NCI-H2227 (cell line): ENCODE data around the gene REX1BD.

Experiments used
- DNase-seq: peaks from one replicate; lab custom pipeline; 2025; ENCODE audit not compliant: unreplicated experiment; lab: John Stamatoyannopoulos, UW

The REX1BD gene

DNA sequence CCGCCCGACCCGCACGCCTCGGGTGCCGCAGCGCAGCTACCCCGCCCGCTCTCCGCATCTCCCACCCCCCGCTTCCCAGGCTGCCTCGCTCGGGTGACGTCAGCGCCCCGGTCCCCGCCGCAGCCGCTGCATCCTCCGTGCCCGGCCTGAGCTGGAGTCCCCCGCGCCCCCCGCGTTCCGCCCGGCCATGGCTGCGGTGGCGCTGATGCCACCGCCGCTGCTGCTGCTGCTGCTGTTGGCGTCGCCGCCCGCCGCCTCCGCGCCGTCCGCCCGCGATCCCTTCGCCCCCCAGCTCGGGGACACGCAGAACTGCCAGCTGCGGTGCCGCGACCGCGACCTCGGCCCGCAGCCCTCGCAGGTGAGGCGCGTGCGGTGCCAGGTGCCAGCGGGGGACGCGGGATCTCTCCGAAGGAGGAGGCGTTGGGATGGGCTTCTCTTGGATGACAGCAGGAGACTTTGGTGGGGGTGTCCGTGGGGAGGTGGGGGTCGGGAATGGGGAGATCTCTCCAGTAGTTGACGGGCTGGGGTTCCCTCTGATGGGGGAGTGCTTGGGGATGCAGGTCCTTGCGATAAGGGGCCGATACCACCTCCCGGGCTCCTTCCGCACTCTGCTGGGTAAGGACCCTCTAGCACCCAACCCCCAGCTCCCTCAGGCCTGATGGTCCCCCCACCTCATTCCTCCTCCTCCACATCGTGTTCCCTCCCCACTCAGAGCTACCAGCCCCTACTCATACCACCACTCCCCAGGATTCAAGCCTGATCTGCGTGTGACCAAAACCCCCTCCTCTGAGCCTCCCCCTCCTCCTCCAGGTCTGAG lies 24.4 kb downstream of the REX1BD start, which contains the start of gene TMEM59L:
TMEM59L (plus strand) TSS at position 99 of the 817 bp plus-strand sequence; CDS start at position 188, 89 bp downstream.
- peak; percentile 57 for DNase-seq

DNA sequence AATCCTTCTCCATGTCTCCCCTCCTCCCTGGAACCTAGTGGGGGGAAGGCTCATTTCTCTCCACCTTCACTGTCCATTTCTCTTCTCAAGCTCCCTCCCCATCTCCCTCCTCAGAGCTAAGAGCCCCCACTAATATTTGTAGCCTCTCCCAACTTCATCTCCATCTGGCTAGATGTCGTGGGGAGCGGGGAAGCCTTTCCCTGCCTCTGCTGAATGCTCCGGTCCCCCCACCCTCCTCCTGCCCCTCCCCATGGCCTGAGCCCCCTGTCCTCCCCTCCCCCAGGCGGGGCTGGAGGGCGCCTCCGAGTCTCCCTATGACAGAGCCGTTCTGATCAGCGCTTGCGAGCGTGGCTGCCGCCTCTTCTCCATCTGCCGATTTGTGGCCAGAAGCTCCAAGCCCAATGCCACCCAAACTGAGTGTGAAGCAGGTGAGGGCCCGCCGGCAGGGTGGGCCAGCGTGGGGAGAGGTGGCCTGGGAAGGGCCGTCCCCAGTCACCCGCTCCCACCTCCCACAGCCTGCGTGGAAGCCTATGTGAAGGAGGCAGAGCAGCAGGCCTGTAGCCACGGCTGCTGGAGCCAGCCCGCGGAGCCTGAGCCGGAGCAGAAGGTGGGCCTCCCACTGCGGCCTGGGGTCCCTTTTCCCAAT lies 25.1 kb downstream of the REX1BD start:
- DNase-seq, result peak; percentile 28

DNA sequence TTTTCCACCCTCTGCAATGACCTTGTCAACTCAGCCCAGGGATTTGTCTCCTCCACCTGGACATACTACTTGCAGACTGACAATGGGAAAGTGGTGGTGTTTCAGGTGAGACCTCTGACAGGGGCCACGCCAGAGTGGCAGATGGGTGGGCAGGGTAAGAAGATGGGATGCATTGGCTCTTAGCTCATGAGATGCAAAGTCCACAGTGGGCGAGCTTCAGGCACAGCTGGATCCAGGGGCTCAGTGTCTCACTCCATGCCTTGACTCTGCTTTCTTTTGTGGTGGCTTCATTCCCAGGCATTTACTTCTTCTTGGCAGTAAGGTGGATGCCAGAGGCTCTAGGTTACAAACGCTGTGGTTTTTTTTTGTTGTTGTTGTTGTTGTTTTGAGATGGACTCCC lies 27.4 kb downstream of the REX1BD start:
- no peak for DNase-seq

DNA sequence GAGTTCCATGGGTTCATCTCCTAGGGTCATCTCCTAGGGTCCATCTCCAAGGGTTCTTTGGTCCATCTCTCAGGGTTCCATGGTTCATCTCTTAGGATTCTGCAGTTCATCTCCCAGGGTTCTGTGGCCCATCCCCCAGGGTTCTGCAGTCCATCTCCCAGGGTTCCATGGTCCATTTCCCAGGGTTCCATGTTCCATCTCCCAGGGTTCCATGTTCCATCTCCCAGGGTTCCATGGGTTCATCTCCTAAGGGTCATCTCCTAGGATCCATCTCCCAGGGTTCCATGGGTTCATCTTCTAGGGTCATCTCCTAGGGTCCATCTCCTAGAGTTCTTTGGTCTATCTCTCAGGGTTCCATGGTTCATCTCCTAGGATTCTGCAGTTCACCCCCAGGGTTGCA lies 29.0 kb downstream of the REX1BD start:
- no peak for DNase-seq

DNA sequence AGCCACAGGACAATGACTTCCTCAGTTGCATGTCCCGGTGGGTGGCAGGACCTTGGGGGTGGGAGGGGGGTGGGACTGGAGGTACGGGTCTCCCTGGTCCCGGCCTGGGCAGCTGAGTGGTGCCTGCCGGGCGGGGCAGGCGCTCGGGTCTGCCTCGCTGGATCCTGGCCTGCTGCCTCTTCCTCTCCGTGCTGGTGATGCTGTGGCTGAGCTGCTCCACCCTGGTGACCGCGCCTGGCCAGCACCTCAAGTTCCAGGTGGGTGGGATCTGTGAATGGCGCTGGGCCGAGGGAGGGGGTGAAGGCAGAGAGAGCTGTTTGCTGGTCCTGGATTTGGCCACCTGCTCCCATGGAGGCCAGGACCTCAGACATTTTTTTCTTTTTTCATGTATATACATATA lies 29.6 kb downstream of the REX1BD start:
- DNase-seq, result no peak

DNA sequence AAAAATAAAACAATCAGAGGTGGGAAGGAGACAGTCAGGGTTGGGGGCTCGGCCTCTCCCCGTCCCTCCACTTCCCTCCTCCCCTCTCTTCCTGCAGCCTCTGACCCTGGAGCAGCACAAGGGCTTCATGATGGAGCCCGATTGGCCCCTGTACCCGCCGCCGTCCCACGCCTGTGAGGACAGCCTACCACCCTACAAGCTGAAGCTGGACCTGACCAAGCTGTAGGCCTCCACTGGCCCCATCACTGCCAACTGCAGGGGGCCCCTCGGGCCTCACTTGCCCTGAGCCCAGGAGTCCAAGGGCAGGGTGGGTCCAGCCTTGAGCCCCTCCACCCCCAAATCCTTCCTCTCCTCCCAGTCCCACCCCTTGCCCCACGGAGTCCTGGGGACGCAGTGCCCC lies 31.7 kb downstream of the REX1BD start:
- DNase-seq, result no peak

DNA sequence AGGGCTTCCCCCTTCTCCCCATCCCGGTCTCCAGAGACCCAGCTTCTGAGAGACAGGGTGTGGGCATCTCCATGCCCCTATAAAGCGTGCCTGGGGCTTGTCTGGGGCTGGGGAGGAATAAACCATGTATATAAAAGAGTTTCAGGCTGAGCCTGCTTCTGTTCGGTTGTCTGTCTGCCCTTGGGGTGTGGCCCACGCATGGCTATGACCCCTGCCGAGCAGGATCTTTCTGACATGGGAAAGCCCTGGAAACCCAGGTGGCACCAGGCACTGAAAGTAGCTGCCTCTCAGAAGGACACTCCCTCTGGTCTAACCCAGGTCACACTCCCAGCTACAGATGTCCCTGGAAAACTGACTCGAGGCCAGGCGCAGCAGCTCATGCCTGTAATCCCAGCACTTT lies 32.3 kb downstream of the REX1BD start:
- DNase-seq, result no peak

DNA sequence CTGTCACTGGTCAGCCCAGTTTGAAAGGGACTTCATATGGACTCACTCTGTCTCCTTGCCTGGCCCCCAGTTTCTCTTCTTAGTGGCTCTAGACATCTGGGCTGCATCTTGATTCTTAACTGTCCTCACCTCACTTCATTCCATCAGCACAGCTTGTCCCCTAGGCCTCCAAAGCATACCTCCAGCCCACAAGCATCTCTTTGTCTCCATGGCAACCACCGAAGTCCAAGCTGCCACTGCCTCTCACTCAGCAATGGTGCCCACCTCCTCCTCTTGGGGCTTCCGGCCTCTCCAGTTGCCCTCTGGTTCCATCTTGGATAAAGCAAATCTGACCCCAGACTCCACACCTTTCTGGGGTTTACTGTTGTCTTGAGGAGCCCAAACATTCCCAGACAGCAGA lies 38.3 kb downstream of the REX1BD start:
- DNase-seq, result peak; percentile 46

DNA sequence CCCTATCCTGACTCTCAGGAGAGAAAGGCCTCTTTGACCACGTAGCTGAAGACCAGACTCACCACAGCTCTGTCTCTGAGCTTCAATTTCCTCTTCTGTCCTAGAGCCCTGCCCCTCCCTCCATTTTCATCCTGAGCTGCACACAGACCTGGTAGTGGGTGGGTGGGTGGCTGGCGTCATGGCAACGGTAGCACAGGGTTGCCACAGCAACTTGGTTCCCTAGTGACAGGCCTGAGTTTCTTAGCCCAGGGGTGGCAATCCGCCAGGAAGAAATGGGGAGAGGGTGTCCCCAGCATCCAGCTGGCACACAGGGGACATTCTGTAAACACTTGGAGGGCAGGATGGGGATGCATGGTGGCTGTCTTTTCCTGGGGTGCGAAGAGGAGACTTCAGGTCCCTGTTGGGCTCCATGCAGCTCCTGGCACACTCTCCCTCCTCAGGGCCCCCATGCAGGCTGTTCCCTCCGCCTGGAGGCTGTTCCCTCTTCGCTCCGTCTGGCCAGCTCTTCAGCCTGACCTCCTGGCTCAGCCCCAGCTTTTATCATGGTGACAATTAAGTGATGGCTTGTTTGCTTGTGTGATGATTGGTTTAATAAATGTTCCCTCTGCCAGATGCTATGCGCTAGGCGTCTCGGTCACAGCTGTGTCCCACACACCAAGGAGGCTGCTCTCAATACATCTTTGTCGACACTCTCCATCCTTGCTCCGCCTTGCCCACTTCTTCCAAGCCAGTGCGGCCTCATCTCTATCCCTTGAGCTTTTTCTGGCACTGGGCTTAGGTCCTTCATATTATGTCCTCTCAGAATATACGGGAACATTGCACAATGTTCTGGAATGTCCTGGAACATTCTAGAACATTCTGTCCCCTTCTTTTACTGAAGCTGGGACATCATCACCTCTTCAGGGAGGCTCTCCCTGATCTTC lies 40.8 kb downstream of the REX1BD start:
- peak; percentile 49 for DNase-seq

DNA sequence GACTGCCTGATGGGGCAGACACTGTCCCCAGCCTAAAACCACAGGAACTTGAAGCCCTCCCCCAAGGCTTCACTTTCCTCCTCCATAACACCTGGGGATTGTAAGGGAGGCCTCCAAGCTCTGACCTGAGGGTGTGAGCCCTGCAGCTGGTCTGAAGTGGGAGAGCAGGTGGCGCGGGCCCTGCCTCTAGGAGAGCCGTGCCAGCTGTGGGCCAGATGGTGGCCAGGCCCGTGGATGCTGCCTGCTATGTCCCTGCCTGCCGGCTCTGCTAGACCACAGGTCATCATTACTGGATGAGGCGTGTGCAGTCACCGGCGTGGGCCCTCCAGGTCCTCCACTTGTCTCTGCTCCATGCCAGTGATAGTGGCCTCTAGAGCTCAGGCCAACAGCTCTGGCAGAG lies 44.7 kb downstream of the REX1BD start:
- DNase-seq, result peak; percentile 35

DNA sequence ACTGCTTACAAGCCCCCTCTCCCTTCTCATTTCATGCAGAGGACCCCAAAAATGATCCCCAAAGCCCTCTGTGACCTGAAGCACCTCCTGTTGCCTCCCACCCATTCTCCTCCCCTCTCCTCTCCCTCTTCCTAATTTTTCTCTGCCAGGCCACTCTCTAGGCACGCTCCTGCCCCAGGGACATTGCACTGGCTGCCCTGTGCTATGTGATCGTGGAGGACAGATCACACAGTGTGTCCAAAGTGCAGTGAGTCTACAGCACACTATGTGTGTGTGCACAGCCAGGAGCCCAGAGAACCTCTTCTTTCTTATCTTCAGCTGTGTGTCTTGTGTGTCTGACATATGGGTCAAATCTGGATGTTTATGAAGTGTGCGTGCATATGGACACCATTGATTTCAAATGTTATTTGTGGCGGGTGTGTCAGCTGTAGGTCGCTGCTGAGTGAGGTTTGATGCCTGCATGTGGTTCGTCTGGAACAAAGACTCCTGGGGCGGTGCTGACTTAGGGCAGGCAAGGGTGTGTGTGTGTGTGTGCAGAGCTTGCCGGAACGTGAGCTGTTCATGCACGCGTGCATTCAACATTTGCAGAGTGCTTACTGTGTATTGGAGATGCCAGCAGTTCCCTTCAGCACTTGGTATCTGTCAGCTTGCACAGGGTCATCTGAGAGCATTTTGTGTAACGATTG lies 46.2 kb downstream of the REX1BD start:
- peak; percentile 60 for DNase-seq

DNA sequence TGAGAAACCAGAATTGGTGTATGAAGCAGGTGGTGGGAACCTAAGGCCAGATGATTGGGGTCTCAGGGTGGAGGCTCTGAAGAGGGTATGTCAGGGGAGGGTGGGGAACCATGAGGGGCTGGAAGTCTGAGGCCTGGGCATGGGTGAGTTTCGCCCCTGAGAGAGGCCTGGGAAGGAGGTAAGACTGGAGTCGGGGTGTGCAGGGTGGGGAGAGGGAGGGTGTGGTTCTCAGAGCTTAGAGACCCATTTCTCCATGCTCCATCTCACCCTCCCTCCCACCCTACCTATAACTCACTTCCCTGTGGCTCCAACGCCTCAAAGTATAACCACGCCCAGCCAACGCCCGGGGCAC lies 47.2 kb downstream of the REX1BD start:
- no peak for DNase-seq

DNA sequence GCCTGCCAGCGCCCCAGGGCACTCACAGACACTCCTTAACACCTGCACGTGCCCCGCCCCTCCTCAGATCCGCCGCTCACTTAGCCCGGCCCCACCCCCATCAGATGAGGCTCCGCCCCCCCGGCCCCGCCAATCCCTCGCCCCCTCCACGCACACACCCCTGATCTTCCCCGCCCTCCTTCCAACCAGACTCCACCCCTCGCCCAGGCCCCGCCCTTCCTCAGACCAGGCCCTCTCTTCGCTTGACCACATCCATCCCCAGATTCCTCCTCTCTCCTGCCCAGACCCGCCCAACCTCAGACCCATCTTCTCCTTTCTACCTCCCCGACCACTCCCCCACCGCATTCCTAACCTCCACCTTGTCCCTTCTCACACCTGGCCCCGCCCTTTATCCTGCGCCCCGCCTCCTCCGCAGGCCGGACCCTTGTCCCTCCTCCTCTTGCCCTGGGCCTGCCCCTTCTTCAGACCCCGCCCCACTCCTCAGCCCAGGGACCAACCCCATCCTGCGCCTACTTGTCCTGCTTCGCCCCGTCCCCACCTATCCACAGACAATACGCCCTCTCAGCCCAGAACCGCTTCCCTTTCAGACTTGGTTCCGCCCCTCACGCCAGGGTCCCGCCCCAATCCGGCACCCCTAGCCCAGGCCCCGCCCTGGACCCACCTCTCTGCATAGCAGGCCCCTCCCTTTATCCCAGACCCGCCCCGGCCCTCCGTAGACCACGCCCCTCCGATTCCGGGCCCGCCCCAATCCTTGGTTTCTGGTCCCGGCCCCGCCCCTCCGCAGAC lies 47.8 kb downstream of the REX1BD start:
- peak; percentile 93 for DNase-seq

DNA sequence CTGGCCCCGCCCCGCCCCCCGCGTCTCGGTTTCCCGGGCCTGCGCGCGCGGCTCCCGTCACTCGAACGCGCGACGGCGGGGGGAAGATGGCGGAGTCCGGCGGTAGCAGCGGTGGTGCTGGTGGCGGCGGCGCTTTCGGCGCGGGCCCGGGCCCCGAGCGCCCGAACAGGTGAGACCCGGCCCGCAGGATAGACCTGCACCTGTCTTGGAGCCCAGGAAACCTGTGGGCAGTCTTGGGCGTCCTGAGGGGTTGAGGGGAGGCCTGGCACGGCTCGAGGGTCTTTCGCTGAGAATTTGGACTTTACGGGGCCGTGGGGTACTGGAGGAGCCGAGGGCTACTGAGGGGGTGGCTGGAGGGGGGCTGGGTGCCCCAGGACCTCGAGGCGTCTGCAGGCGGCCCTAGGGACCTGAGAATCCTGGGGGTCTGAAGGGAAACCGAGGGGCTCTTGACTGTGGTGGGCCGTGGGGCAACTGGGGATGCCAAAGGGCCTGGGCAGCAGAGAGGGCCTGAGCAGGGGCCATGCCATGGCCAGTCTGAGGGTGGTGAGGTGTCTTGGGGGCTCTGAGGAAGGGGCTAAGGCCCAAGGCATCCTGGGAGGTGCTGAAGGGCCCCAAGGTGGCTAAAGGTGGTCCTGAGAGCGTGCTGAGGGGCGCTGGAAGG lies 48.5 kb downstream of the REX1BD start, which contains the start of gene KLHL26:
KLHL26 (plus strand) TSS at position 60 of the 661 bp plus-strand sequence; CDS start at position 87, 27 bp downstream.
- no peak for DNase-seq

DNA sequence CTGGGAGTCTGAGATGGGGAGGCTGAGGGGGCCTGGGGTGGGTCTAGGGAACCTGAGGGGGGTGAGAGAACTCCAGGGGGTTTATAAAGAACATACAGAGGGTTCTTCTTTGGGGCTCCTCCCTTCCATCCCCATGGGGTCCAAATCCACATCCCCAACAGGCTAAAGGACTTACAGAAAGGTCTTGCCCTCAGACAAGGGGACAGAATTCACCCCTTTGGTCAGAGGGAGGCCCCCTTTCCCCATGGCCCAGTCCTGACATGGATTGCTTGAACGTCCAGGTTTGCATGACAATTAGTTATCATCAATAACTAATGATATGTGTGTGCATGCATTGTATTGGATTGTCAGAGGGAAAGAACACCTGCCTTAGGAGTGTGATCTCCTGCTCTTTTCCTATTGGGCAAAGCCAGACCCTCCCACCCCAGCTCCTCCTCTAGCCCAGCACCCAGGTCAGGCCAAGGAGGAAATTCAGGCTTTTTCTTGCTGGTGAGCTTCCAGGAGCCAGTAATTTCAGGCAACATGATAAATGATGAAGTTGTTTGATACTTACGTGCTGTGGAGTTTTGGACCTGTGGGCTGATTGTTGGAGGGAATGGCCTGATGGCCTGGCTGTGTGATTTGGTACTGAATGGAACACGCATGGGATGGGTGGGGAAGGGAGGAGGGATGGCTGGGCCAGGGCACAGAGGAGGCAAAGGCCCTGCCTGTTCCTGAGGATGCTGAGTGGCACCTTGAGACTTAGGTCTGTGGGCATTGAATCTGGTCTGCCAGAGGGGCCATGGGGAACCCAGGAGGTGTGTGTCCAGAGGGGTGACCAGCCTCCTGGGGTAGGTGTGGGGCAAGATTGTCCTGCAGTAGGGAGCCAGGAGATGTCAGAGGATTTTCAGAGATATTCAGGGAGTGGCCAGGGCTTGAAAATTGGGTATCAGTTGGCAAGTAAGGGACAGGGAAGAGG lies 49.4 kb downstream of the REX1BD start:
- DNase-seq, result peak; percentile 10

DNA sequence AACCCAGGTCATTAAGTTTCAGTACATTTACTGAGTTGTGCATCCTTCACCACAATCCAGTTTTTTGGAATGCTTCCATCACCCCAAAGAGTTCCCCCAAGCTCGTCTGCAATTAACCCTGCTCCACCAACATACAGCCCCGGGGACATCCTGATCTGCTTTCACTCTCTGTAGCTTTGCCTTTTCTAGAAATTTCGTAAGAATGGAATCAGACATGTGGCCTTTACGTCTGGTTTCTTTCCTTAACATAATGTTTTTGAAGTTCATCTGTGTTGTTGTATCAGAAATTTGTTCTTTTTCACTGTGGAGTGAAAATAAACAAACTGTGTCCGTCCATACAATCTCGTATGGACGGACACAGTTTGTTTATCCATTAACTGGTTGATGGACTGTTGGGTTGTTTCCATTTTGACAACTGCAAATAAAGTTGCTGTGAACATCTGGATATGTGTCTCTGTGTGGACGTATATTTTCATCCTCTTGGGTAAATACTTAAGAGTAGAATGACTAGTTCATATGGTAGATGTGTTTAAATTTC lies 51.2 kb downstream of the REX1BD start:
- DNase-seq, result no peak
